OCI-LY7 (cell line): ENCODE measurements around the gene OTOF. TPM values are rescaled to one million over a fixed set of nuclear protein-coding genes. Genes with fewer than 3 reads are reported as not detected.

ENCODE experiments used
- BruUV-seq: library from RNA; stranded (reverse); fragments of 400-500 nt; replicated peaks from 2 replicates; lab custom pipeline; 2021; lab: Mats Ljungman, UMichigan
- CTCF ChIA-PET: fragments of 300-600 bp; sonication (Branson Sonifier 250); formaldehyde crosslinking; loops from one replicate; lab custom pipeline; 2022; ENCODE audit warnings: antibody characterized with exemption; ENCODE audit not compliant: unreplicated experiment; lab: Charles Lee
- POLR2A ChIA-PET: fragments of 300-600 bp; sonication (Branson Sonifier 250); formaldehyde crosslinking; loops from one replicate; lab custom pipeline; 2022; ENCODE audit warnings: antibody characterized with exemption; lab: Charles Lee
- DNase-seq: peaks from one replicate; pipeline ENCODE4 v3.0.0-alpha.2; 2015; ENCODE audit warnings: low spot score
- H2AFZ ChIP-seq: fragments of 200-600 bp; sonication (generic), shearing (Covaris generic); 2 replicates; pipeline ENCODE4 v1.6.1; 2014; ENCODE audit warnings: mild to moderate bottlenecking, antibody characterized with exemption, low read length, moderate library complexity
- H3K27ac ChIP-seq: fragments of 200-600 bp; sonication (generic); 2 replicates; pipeline ENCODE4 v1.5.1; 2014; ENCODE audit warnings: mixed run types, low read depth, mild to moderate bottlenecking, moderate library complexity, low read length, inconsistent platforms; ENCODE audit not compliant: poor library complexity, severe bottlenecking
- H3K36me3 ChIP-seq: fragments of 200-600 bp; sonication (generic); 2 replicates; pipeline ENCODE4 v1.6.1; 2014; ENCODE audit warnings: mild to moderate bottlenecking, antibody characterized with exemption, low read length, moderate library complexity, mixed read lengths; ENCODE audit not compliant: insufficient read depth
- H3K4me1 ChIP-seq: fragments of 200-600 bp; sonication (generic); 2 replicates; pipeline ENCODE4 v1.5.1; 2014; ENCODE audit warnings: mild to moderate bottlenecking, low read length; ENCODE audit not compliant: insufficient read depth, poor library complexity, severe bottlenecking
- H3K4me2 ChIP-seq: fragments of 200-600 bp; sonication (generic); 2 replicates; pipeline ENCODE4 v1.6.1; 2014; ENCODE audit warnings: mild to moderate bottlenecking, low read length
- H3K4me3 ChIP-seq: fragments of 200-600 bp; sonication (generic); 2 replicates; pipeline ENCODE4 v1.5.1; 2014; ENCODE audit warnings: mild to moderate bottlenecking, low read depth, low read length; ENCODE audit not compliant: poor library complexity, severe bottlenecking
- H3K79me2 ChIP-seq: fragments of 200-600 bp; sonication (generic); 2 replicates; pipeline ENCODE4 v1.6.1; 2016; ENCODE audit warnings: low read depth, mild to moderate bottlenecking, low read length, moderate library complexity, mixed read lengths; ENCODE audit not compliant: insufficient read depth
- H3K9me2 ChIP-seq: fragments of 200-600 bp; sonication (generic); 2 replicates; pipeline ENCODE4 v1.6.1; 2016; ENCODE audit warnings: mild to moderate bottlenecking, low read length, mixed read lengths; ENCODE audit not compliant: insufficient read depth
- H3K9me3 ChIP-seq: fragments of 200-600 bp; sonication (generic); 2 replicates; pipeline ENCODE4 v1.6.1; 2014; ENCODE audit warnings: mild to moderate bottlenecking, mixed run types, low read length, mixed read lengths
- H4K20me1 ChIP-seq: fragments of 200-600 bp; sonication (generic); 2 replicates; pipeline ENCODE4 v1.6.1; 2014; ENCODE audit warnings: mild to moderate bottlenecking, antibody characterized with exemption, low read length, moderate library complexity, mixed read lengths; ENCODE audit not compliant: insufficient read depth
- EZH2phosphoT487 ChIP-seq: fragments of 200-600 bp; sonication (generic); IDR thresholded peaks from 2 replicates; pipeline ENCODE4 v1.6.1; 2018; ENCODE audit warnings: low read depth, borderline replicate concordance, mild to moderate bottlenecking, mixed run types, antibody characterized with exemption, low read length, moderate library complexity, mixed read lengths
- intact Hi-C: fragments of 100-400 bp; cut with micrococcal nuclease; formaldehyde crosslinking; loops from one replicate; pipeline ENCODE4 v1.10.0; 2022; ENCODE audit not compliant: unreplicated experiment
- total RNA-seq, 2 experiments: library from RNA; depleted of rRNA in 1 of 2; stranded (reverse); fragments of >200 nt in 1 of 2; shearing (Covaris generic) in 1 of 2; gene quantifications; 2 replicates each; pipeline ENCODE4 v1.2.3, GENCODE V29; 2014 to 2022
- TF ChIP-seq, protein P1 (sequence below): fragments of 200-600 bp; sonication (generic); conservative IDR thresholded peaks from 2 replicates; pipeline ENCODE4 v1.5.1; 2014; ENCODE audit warnings: mild to moderate bottlenecking, antibody characterized with exemption, low read length, moderate library complexity, mixed read lengths

Gene OTOF
- total RNA-seq, 2 experiments from 2014 or later: not detected

DNA sequence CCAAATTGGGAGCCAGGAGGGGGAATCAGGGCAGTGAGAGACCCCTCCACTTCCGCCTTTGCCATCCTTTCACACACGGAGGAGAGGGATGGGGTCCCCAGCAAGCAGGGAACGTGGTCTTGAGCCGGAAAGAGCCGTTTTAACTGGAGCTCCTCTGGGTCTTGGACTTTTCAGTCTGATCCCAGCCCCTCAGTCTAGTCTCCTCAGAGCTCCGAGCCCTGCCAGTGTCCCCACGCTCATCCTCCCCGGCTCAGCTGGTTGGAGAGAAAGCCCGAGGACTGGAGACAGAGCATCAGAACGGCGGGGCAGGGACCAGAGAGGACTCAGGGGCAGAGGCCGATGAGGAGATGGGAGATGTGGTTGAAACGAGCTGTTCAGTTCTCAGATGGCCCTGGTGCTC lies 26.1 kb upstream of the OTOF start:
- no peak overlapping the region for H3K27ac ChIP-seq
- peak overlapping the region; percentile 53 for H3K4me3 ChIP-seq
- TF ChIP-seq, protein P1, sequence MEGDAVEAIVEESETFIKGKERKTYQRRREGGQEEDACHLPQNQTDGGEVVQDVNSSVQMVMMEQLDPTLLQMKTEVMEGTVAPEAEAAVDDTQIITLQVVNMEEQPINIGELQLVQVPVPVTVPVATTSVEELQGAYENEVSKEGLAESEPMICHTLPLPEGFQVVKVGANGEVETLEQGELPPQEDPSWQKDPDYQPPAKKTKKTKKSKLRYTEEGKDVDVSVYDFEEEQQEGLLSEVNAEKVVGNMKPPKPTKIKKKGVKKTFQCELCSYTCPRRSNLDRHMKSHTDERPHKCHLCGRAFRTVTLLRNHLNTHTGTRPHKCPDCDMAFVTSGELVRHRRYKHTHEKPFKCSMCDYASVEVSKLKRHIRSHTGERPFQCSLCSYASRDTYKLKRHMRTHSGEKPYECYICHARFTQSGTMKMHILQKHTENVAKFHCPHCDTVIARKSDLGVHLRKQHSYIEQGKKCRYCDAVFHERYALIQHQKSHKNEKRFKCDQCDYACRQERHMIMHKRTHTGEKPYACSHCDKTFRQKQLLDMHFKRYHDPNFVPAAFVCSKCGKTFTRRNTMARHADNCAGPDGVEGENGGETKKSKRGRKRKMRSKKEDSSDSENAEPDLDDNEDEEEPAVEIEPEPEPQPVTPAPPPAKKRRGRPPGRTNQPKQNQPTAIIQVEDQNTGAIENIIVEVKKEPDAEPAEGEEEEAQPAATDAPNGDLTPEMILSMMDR: no peak
- TF ChIP-seq EZH2phosphoT487: no peak
- no peaks in the 10 kb centered on the region for H4K20me1 ChIP-seq
- ChIA-PET CTCF (interaction anchor here (0.6 kb wide), 1 partner anchor 43 kb away, joined by 6 read pairs; no protein-coding TSS in a partner anchor), POLR2A (no interaction called here)
- intact Hi-C loops: loop anchor here (5.0 kb wide), 1 partner anchor 73 kb away; no protein-coding TSS in a partner anchor
- H3K4me2 ChIP-seq: peak overlapping the region; percentile 52; the same call in 1 of the 2 replicates
- H3K4me1 ChIP-seq: no peaks in the 10 kb centered on the region
- H3K9me2 ChIP-seq: no peaks in the 10 kb centered on the region
- no peaks in the 10 kb centered on the region for H3K36me3 ChIP-seq
- H2AFZ ChIP-seq: peak overlapping the region; percentile 37; the same call in 1 of the 2 replicates
- no peaks in the 10 kb centered on the region for H3K9me3 ChIP-seq
- no peak for DNase-seq
- no peaks in the 10 kb centered on the region for H3K79me2 ChIP-seq
- BruUV-seq: no TSS peak

DNA sequence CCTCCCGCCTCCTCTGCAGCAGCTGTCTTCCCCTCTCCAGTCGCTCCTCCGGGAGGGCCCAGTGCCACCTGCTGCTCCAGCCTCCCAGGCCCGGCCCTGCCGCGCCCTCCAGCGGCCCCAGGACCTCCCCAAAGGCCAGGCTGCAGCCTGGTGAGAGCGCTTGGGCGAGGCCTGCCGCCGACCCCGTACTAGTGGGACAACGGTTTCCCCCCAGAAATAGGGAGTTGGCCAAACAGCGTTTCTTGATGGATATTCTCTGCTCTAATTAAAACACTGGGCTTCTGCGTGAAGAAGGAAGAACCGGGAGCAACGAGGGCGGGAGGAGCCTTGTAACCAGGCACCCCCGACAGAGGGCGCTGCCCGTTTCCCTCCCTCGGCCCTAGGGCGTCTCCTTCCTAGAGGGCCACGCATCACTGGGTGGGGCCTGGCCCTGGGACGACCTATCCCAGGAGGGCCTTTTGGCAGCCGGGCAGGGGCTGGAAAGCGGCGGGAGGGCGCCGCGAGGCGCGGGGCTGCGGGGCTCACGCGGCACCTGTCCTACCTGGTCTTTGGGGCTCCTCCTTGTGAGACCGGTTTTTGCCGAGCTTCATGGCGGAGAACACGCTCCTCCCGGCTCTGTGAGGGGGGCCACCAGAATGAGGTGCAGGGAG lies 25.4 kb upstream of the OTOF start:
- no peak overlapping the region for H3K27ac ChIP-seq
- peak overlapping the region; percentile 52 for H3K4me2 ChIP-seq
- no peaks in the 10 kb centered on the region for H3K9me3 ChIP-seq
- H3K9me2 ChIP-seq: no peaks in the 10 kb centered on the region
- no peaks in the 10 kb centered on the region for H3K79me2 ChIP-seq
- POLR2A ChIA-PET: interaction anchor here (1.1 kb wide), 1 partner anchor 40 kb away, joined by 3 read pairs; no protein-coding TSS in a partner anchor
- no peaks in the 10 kb centered on the region for H3K4me1 ChIP-seq
- peak overlapping the region; percentile 53 for H3K4me3 ChIP-seq
- no TSS peak for BruUV-seq
- intact Hi-C loops: loop anchor here (5.0 kb wide), 1 partner anchor 74 kb away; no protein-coding TSS in a partner anchor
- H4K20me1 ChIP-seq: no peaks in the 10 kb centered on the region
- no peaks in the 10 kb centered on the region for H3K36me3 ChIP-seq
- DNase-seq: peak; percentile 45
- peak overlapping the region; percentile 37; the same call in 1 of the 2 replicates for H2AFZ ChIP-seq
- CTCF ChIA-PET: no interaction called here
- TF ChIP-seq, protein P1: peak; percentile 81
- no peak for TF ChIP-seq EZH2phosphoT487

DNA sequence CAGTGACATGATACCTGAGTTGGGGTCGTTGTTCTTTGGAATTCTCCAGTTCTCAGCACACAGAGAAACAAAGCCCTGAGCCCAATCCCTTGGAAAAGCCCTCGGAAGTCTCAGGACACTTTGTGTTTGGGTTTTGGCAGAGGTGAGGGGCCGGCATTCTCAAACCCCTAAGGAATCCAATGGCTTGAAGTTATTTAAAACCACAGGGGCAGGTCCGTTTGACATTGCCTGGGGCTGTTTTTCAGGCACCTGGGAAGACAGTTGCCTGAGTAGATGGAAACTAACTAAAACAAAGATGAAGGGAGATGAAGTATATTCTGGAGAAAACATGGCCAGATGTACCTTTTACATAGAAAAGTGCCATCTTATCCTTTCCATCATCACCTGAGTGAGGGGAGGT lies 22.5 kb upstream of the OTOF start:
- no peaks in the 10 kb centered on the region for H3K9me2 ChIP-seq
- no peak for TF ChIP-seq EZH2phosphoT487
- TF ChIP-seq, protein P1: no peak
- H3K36me3 ChIP-seq: no peaks in the 10 kb centered on the region
- H3K4me1 ChIP-seq: no peaks in the 10 kb centered on the region
- no peak overlapping the region for H2AFZ ChIP-seq
- intact Hi-C loops: loop anchor here (5.0 kb wide), 1 partner anchor 77 kb away; no protein-coding TSS in a partner anchor
- ChIA-PET POLR2A (no interaction called here), CTCF (no interaction called here)
- H3K4me3 ChIP-seq: no peak overlapping the region
- H3K27ac ChIP-seq: no peak overlapping the region
- no peak for DNase-seq
- H3K4me2 ChIP-seq: no peak overlapping the region
- H3K79me2 ChIP-seq: no peaks in the 10 kb centered on the region
- no TSS peak for BruUV-seq
- H3K9me3 ChIP-seq: no peaks in the 10 kb centered on the region
- H4K20me1 ChIP-seq: no peaks in the 10 kb centered on the region
